Skin epidermis (tissue), 12 donors: ENCODE results near the gene PKN2.

ENCODE experiments used
- H3K27ac ChIP-seq, 21 experiments: fragments of 200-600 bp; sonication (generic) in 11 of 21; one replicate each; pipeline ENCODE4 v1.5.0; 2020; ENCODE audit warnings: mild to moderate bottlenecking in 3 of 21, inconsistent platforms in 2 of 21, moderate library complexity in 2 of 21
- H3K4me3 ChIP-seq, 7 experiments: fragments of 200-600 bp; sonication (generic) in 2 of 7; one replicate each; pipeline ENCODE4 v1.5.0; 2020; ENCODE audit warnings: inconsistent platforms in 2 of 7, mild to moderate bottlenecking in 2 of 7, moderate library complexity in 1 of 7

The PKN2 gene

GRCh38 chr1:88730132-88730675, 46.1 kb downstream of the PKN2 start:
- H3K27ac ChIP-seq: no peak overlapping the region
- no peak overlapping the region for H3K4me3 ChIP-seq

- Histone ChIP-seq H3K27ac (peak overlapping the region in 4 of 21 experiments; percentile 8 to 32 (median 18)), H3K4me3 (no peak overlapping the region)
Measured at GRCh38 chr1:88730995-88731394, 46.9 kb downstream of the PKN2 start.

DNA sequence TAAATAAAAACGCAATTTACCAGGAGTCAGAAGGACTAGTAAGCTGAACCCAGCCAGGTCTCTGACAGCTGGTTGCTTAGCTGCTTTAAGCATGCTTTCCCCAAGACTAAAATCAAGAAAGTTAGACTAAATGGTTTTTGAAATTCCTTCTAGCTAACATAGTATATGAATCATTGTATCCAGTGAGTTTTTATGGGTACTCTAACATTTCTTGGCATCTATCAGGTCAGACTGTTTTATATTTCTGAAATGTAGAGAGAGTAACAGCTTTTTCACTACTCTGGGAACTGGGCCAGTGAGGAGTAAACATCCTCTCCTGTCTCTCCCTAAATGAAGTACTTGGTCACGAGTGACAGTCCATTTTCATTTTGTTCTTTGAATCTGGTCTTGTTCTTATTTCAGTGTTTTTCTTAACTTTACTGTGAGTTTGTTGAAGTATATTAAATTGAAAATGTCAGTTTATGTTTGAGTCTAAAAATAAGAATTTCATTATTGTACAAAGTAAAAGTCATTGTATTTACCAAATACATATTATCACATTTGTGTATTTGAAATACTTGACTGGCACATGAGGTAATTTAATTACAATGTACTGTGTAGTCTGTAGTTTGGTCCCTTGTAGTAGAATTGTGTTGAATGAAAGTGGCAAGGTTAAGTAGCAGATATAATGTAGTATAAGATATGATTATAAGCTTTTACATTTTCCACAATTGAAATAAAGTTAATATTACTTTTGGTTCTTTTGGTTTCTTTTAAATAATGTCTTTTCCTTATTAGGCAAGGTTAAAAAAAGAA, 47.6 kb downstream of the PKN2 start:
- H3K27ac ChIP-seq: peak overlapping the region in 5 of 21 experiments; percentile 8 to 52 (median 19)
- no peak overlapping the region for H3K4me3 ChIP-seq

DNA sequence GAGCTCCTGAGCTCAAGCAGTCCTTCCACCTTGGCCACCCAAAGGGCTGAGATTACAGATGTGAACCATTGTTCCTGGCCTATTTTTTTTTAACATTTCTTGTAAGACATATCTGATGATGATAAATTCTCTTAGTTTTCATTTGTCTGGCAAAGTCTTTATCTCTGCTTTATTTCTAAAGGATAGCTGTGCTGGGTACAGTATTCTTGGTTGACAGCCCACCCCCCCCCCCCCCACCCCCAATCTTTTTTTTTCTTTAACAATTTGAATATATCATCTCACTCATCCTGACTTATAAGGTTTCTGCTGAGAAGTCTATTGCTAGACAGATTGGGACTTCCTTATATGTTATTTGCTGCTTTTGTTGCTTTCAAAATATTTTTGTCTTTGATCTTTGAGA, 51.3 kb downstream of the PKN2 start:
- H3K27ac ChIP-seq: no peak overlapping the region
- no peak overlapping the region for H3K4me3 ChIP-seq

DNA sequence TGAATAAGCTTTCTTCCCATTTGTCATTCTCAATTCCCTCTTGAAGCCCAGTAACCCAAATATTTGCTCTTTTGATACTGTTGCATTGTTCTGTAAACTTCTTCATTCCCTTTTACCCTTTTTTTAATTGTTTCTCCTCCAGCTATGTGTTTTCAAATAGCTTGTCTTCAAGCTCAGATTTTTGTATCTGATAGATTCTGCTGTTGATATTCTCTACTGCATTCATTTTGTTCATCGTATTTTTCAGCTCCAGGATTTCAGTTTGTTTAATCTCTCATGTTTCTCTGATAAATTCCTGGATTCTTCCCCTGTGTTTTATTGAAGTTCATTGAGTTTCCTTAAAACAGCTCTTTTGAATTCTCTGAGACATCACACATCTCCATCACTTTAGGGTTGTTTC, 51.8 kb downstream of the PKN2 start:
- H3K27ac ChIP-seq: no peak overlapping the region
- no peak overlapping the region for H3K4me3 ChIP-seq

- no peak overlapping the region for H3K27ac ChIP-seq
- H3K4me3 ChIP-seq: no peak overlapping the region
Measured at GRCh38 chr1:88736633-88737248, 52.7 kb downstream of the PKN2 start.

- H3K4me3 ChIP-seq: no peak overlapping the region
- no peak overlapping the region for H3K27ac ChIP-seq
Measured at GRCh38 chr1:88737338-88737927, 53.4 kb downstream of the PKN2 start.

DNA sequence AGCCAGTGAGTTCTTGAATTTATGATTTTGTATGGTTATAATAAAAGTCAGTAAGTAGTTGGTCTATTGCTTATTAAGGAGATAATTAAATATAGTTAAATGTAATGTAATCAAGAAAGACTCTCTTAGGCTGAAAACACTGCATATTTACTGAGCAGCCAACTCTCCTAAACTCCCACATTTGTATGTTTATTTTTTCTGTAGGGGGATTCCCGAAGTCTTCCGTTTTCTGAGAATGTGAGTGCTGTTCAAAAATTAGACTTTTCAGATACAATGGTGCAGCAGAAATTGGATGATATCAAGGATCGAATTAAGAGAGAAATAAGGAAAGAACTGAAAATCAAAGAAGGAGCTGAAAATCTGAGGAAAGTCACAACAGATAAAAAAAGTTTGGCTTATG, 56.7 kb downstream of the PKN2 start:
- no peak overlapping the region for H3K4me3 ChIP-seq
- peak overlapping the region in 1 of 21 experiments; percentile 19 for H3K27ac ChIP-seq

- Histone ChIP-seq H3K27ac (peak overlapping the region in 1 of 21 experiments; percentile 19), H3K4me3 (no peak overlapping the region)
Measured at GRCh38 chr1:88741413-88741812, 57.3 kb downstream of the PKN2 start.

- no peak overlapping the region for H3K27ac ChIP-seq
- no peak overlapping the region for H3K4me3 ChIP-seq
Measured at GRCh38 chr1:88742531-88742930, 58.5 kb downstream of the PKN2 start.

DNA sequence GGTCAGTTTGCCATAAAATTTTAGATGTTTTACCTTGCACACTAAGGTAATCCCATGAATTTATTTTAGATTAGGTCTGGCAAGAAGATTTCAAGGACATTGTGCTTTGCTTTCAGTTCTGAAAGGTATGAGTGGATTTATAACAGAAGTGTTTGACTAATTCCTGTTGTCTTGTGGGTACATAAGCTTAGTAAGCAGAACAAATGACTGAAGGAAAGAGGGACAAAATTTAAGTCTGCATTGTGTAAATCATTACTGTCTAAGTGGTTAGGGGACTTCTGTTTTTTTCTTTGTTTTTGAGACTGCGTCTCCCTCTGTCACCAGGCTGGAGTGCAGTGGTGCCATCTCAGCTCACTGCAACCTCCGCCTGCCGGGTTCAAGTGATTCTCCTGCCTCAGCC, 60.1 kb downstream of the PKN2 start:
- Histone ChIP-seq H3K4me3 (no peak overlapping the region), H3K27ac (no peak overlapping the region)

DNA sequence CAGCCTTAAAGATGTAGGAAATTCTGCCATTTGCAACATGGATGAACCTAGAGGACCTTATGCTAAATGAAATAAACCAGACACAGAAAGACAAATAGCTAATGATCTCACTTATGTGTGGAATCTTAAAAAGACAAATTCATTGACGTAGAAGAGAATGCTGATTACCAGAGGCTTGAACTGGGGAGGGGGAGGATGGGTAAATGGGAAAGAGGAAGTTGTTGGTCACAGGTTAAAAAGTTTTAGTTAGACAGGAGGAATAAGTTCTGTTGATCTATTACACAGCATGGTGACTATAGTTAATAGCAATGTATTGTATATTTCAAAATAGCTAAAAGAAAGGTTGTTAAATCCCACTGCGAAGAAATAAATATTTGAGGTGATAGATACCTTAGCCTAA, 62.8 kb downstream of the PKN2 start:
- Histone ChIP-seq H3K27ac (no peak overlapping the region), H3K4me3 (no peak overlapping the region)

GRCh38 chr1:88751714-88752113, 67.6 kb downstream of the PKN2 start:
- no peak overlapping the region for H3K27ac ChIP-seq
- H3K4me3 ChIP-seq: no peak overlapping the region

DNA sequence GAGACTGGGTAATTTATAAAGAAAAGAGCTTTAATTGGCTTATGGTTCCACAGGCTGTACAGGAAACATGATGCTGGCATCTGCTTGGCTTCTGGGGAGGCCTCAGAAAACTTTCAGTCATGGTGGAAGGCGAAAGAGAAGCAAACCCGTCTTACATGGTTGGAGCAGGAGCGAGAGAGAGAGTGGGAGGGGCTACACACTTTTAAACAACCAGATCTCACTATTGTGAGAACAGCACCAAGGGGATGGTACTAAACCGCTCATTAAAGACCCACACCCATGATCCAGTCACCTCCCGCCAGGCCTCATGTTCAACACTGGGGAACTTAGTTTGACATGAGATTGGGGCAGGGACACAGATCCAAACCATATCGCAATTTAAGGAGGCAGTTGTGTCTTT, 69.4 kb downstream of the PKN2 start:
- no peak overlapping the region for H3K27ac ChIP-seq

GRCh38 chr1:88763649-88764406, 79.8 kb downstream of the PKN2 start:
- no peak overlapping the region for H3K27ac ChIP-seq
- no peak overlapping the region for H3K4me3 ChIP-seq

More for the DNA sequence above, 69.4 kb downstream of the PKN2 start:
- H3K4me3 ChIP-seq: no peak overlapping the region

- no peak overlapping the region for H3K27ac ChIP-seq
- H3K4me3 ChIP-seq: no peak overlapping the region
Measured at GRCh38 chr1:88768187-88768586, 84.1 kb downstream of the PKN2 start.

- Histone ChIP-seq H3K4me3 (no peak overlapping the region), H3K27ac (no peak overlapping the region)
Measured at GRCh38 chr1:88768816-88769215, 84.7 kb downstream of the PKN2 start.

DNA sequence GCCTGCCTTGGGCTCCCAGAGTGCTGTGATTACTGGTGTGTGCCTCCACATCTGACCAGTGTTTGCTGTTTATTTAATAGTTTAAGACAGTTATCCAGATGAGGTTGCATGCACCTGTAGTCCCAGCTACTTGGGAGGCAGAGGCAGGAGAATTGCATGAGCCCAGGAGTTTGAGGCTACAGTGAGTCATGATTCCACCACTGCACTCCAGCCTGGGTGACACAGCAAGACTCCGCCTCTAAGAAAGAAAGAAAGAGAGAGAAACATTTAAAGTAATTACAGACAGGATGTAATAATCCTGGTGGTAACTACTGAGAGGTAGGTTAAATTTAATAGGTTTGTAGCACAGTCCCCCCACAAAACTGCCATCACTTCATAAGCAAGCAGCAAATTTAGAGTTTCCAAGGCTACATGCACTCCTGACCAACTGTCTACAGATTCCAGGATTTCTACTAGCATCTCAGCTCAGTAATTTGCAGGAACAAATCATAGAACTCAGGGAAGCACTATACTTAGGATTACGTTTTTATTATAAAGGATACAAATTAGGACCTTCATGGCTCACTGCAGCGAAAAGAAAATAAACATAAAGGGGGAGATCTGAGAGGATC, 89.6 kb downstream of the PKN2 start:
- Histone ChIP-seq H3K4me3 (no peak overlapping the region), H3K27ac (peak overlapping the region in 6 of 21 experiments; percentile 15 to 57 (median 50))

- peak overlapping the region in 5 of 21 experiments; percentile 15 to 57 (median 50) for H3K27ac ChIP-seq
- H3K4me3 ChIP-seq: no peak overlapping the region
Measured at GRCh38 chr1:88774151-88774556, 90.1 kb downstream of the PKN2 start.
